PC-3 (cell line): ENCODE data around the gene MAB21L4.

Source experiments
- CTCF ChIP-seq: fragments of 300-600 bp; sonication (generic); conservative IDR thresholded peaks from 2 replicates; pipeline ENCODE4 v1.5.1; 2017; ENCODE audit warnings: antibody characterized with exemption, low read depth, mild to moderate bottlenecking, low read length
- EZH2phosphoT487 ChIP-seq: fragments of 300-600 bp; sonication (generic); IDR thresholded peaks from 2 replicates; pipeline ENCODE4 v1.6.1; 2018; ENCODE audit warnings: mild to moderate bottlenecking, antibody characterized with exemption, low read length, borderline replicate concordance

- no peak for TF ChIP-seq CTCF
- TF ChIP-seq EZH2phosphoT487: no peak
Measured at GRCh38 chr2:240878341-240878936, 17.5 kb downstream of the MAB21L4 start.
